ENCODE measurements around the gene PPP1R14D.

DNA sequence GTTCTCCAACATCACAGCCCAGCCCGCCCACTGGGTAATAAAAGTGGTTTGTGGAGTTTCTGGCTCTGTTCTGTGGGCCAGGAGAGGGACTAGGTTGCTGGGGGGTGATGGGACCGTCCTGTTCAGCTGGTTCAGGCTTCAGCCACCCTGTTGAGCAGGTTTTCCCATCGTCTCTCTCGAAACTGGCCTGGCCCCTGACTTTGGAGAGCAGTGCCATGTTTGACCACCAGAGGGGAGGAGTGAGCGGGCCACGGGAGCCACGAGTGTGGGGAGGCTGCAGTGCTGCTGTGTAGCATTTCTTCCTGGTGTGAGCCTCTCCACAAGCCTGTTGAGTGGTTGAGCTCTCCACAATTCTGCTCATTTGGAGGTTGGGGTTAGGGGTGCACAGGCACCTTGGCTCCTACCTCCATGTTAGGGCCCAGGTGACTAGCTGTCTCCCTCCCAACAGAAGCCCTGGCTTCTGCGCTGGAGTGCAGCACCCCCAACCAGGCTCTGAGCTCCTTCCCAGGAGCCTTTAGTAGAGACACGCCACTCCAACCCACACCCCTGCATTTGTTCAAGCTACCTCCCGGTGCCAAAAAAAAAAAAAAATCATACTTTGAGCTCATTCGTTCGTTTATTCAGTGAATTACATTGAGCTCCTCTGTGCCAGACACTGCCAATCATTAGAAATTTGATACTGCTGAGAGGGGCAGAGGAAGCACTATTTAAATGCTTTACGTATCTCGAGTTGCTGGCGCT, 29.3 kb upstream of the PPP1R14D start:
- TF ChIP-seq, protein P1, sequence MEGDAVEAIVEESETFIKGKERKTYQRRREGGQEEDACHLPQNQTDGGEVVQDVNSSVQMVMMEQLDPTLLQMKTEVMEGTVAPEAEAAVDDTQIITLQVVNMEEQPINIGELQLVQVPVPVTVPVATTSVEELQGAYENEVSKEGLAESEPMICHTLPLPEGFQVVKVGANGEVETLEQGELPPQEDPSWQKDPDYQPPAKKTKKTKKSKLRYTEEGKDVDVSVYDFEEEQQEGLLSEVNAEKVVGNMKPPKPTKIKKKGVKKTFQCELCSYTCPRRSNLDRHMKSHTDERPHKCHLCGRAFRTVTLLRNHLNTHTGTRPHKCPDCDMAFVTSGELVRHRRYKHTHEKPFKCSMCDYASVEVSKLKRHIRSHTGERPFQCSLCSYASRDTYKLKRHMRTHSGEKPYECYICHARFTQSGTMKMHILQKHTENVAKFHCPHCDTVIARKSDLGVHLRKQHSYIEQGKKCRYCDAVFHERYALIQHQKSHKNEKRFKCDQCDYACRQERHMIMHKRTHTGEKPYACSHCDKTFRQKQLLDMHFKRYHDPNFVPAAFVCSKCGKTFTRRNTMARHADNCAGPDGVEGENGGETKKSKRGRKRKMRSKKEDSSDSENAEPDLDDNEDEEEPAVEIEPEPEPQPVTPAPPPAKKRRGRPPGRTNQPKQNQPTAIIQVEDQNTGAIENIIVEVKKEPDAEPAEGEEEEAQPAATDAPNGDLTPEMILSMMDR (conservative IDR thresholded peaks at IDR 0.05; ENCODE audit: low read length) = peak; percentile 95
- no peak for TF ChIP-seq EZH2phosphoT487 (IDR thresholded peaks at IDR 0.05; ENCODE audit: borderline replicate concordance)
